Occipital lobe (tissue), 3 donors: ENCODE data around the gene ZSCAN22. TPM values are rescaled to one million over a fixed set of nuclear protein-coding genes. Genes with fewer than 3 reads are reported as not detected.
A peak's percentile ranks its signal among the peaks of the same experiment; 100 is the strongest.
"Not testable (repeated sequence)": the region's sequence is repeated elsewhere in the genome, so short reads cannot be mapped to it uniquely, and the experiment has no call there.

Experiments used
- DNase-seq: peaks from one replicate; lab custom pipeline; 2025; lab: John Stamatoyannopoulos, UW
- small RNA-seq: library from RNA; depleted of rRNA; stranded (forward); fragments of <200 nt; gene quantifications from one replicate; pipeline ENCODE3, GENCODE V24; 2014
- total RNA-seq: library from RNA; depleted of rRNA; stranded (reverse); fragments of >200 nt; gene quantifications from one replicate; pipeline ENCODE4 v1.2.3, GENCODE V29; 2014

The ZSCAN22 gene
- total RNA-seq, 1 donor from 2014 or later: 3.0 TPM

- DNase-seq: no peak
Measured at GRCh38 chr19:58372311-58373133, 45.7 kb downstream of the ZSCAN22 start.

- DNase-seq: no peak
Measured at GRCh38 chr19:58374200-58374599, 47.4 kb downstream of the ZSCAN22 start.

GRCh38 chr19:58376724-58377123 is 49.9 kb downstream of the ZSCAN22 start:
- not testable (repeated sequence) for DNase-seq

GRCh38 chr19:58379246-58379645 is 52.5 kb downstream of the ZSCAN22 start:
- DNase-seq: no peak

- DNase-seq: no peak
Measured at GRCh38 chr19:58380037-58380661, 53.4 kb downstream of the ZSCAN22 start.

- peak; percentile 99 for DNase-seq
Measured at GRCh38 chr19:58380662-58381459, 54.1 kb downstream of the ZSCAN22 start, which contains the start of gene ZNF837. ZNF837 (minus strand) TSS chr19:58381030; CDS start chr19:58369332, 11,698 bp downstream.

- no peak for DNase-seq
Measured at GRCh38 chr19:58381460-58382212, 54.8 kb downstream of the ZSCAN22 start.

GRCh38 chr19:58382997-58383603 is 56.3 kb downstream of the ZSCAN22 start:
- no peak for DNase-seq

- no peak for DNase-seq
Measured at GRCh38 chr19:58385313-58385890, 58.6 kb downstream of the ZSCAN22 start.

- no peak for DNase-seq
Measured at GRCh38 chr19:58385891-58386575, 59.2 kb downstream of the ZSCAN22 start.

- DNase-seq: peak; percentile 95
Measured at GRCh38 chr19:58386576-58387337, 60.0 kb downstream of the ZSCAN22 start, which contains the start of gene RPS5. RPS5 (plus strand) TSS chr19:58387269; CDS start chr19:58388138, 869 bp downstream.

GRCh38 chr19:58387338-58388174 is 60.8 kb downstream of the ZSCAN22 start:
- DNase-seq: no peak

GRCh38 chr19:58388175-58388526 is 61.4 kb downstream of the ZSCAN22 start:
- no peak for DNase-seq

Small RNA genes lying within 50 kb of the gene (small RNA-seq; reads per million reads assigned to genes)
- gene MIR4754: not detected
- gene MIR6806: 0.26 reads per million
- not detected for gene RNA5SP473

Other genes starting within 250 kb of the ZSCAN22 start
- 87.0 TPM for gene ZSCAN18, start 228.8 kb upstream of the ZSCAN22 start, total RNA-seq
- gene ZNF329, start 176.2 kb upstream of the ZSCAN22 start, total RNA-seq: 28.4 TPM
- 25.1 TPM for gene ZNF274, start 143.9 kb upstream of the ZSCAN22 start, total RNA-seq
- 63.8 TPM for gene ZNF544, start 98.1 kb upstream of the ZSCAN22 start, total RNA-seq
- 17.2 TPM for gene ZNF8, start 48.0 kb upstream of the ZSCAN22 start, total RNA-seq
- gene ERVK3-1, start 21.6 kb upstream of the ZSCAN22 start, total RNA-seq: 20.6 TPM
- gene A1BG, start 26.5 kb downstream of the ZSCAN22 start, total RNA-seq: 0.94 TPM
- gene ZNF497, start 35.8 kb downstream of the ZSCAN22 start, total RNA-seq: 5.9 TPM
- gene ZNF837, start 54.0 kb downstream of the ZSCAN22 start, total RNA-seq: 0.94 TPM
- gene RPS5, start 60.3 kb downstream of the ZSCAN22 start, total RNA-seq: 1,568 TPM
- gene RNF225, start 68.7 kb downstream of the ZSCAN22 start, total RNA-seq: not detected
- gene ZNF584, start 81.7 kb downstream of the ZSCAN22 start, total RNA-seq: 14.3 TPM
- gene ZNF132, start 113.2 kb downstream of the ZSCAN22 start, total RNA-seq: 21.7 TPM
- 18.2 TPM for gene ZNF324B, start 124.6 kb downstream of the ZSCAN22 start, total RNA-seq
- gene ZNF324, start 140.1 kb downstream of the ZSCAN22 start, total RNA-seq: 22.9 TPM
- gene ZNF446, start 149.4 kb downstream of the ZSCAN22 start, total RNA-seq: 7.5 TPM
- 4.1 TPM for gene SLC27A5, start 185.0 kb downstream of the ZSCAN22 start, total RNA-seq
- 5.0 TPM for gene ZBTB45, start 192.8 kb downstream of the ZSCAN22 start, total RNA-seq
- 276 TPM for gene TRIM28, start 217.1 kb downstream of the ZSCAN22 start, total RNA-seq
- gene CHMP2A, start 228.1 kb downstream of the ZSCAN22 start, total RNA-seq: 47.7 TPM
- gene UBE2M, start 231.6 kb downstream of the ZSCAN22 start, total RNA-seq: 45.5 TPM
- gene MZF1, start 246.3 kb downstream of the ZSCAN22 start, total RNA-seq: 13.1 TPM